ENCODE measurements around the gene RAC3. TPM values are rescaled to one million over a fixed set of nuclear protein-coding genes. Genes with fewer than 3 reads are reported as not detected.

RAC3 gene
- total RNA-seq, 4 donors from 2014 or later = 11.8 to 23.8 (median 14.4) TPM

DNA sequence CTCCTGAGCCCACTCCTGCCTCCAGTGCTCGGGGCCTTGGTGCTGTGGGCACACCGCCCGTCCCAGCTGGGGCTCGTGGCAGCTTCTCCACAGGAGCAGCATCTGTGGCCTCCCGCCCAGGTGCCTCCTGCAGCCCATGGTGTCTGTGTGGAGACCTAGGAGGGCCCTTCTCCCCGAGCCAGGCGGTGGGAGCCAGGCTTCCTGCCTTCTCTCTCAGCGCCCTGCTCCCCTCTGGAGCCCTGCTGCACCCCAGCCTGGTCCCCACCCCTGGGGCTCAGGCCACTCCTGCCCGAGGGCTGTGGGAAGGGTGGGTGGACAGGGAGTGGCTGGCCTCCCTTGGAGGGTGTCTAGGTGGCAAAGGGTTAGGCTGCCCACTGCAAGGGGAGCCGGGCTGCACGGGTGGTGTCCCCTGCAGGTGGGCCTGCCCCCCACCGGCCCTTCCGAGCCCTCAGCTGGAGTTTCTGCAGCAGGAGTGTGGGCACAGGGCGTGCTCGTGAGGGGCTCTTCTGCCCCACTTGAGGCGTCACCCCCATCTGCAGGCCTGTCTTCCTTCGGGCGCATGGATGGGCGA lies 19.8 kb upstream of the RAC3 start:
- Histone ChIP-seq H3K36me3 (no peaks in the 10 kb centered on the region), H3K27ac (no peak overlapping the region), H3K9me3 (no peaks in the 10 kb centered on the region), H3K4me1 (no peaks in the 10 kb centered on the region), H3K27me3 (no peaks in the 10 kb centered on the region), H3K4me3 (replicated peaks in 1 of 3) (no peak overlapping the region)
- intact Hi-C loops (cut with DNase I) = no loop called here
- WGBS, 2 donors = 97% methylated on average over 11 to 13 of the region's 19 CpGs
- DNase-seq = no peak
- TF ChIP-seq POLR2A (IDR thresholded peaks at IDR 0.05) = no peak
- TF ChIP-seq, protein P1, sequence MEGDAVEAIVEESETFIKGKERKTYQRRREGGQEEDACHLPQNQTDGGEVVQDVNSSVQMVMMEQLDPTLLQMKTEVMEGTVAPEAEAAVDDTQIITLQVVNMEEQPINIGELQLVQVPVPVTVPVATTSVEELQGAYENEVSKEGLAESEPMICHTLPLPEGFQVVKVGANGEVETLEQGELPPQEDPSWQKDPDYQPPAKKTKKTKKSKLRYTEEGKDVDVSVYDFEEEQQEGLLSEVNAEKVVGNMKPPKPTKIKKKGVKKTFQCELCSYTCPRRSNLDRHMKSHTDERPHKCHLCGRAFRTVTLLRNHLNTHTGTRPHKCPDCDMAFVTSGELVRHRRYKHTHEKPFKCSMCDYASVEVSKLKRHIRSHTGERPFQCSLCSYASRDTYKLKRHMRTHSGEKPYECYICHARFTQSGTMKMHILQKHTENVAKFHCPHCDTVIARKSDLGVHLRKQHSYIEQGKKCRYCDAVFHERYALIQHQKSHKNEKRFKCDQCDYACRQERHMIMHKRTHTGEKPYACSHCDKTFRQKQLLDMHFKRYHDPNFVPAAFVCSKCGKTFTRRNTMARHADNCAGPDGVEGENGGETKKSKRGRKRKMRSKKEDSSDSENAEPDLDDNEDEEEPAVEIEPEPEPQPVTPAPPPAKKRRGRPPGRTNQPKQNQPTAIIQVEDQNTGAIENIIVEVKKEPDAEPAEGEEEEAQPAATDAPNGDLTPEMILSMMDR (IDR thresholded peaks at IDR 0.05) = no peak

DNA sequence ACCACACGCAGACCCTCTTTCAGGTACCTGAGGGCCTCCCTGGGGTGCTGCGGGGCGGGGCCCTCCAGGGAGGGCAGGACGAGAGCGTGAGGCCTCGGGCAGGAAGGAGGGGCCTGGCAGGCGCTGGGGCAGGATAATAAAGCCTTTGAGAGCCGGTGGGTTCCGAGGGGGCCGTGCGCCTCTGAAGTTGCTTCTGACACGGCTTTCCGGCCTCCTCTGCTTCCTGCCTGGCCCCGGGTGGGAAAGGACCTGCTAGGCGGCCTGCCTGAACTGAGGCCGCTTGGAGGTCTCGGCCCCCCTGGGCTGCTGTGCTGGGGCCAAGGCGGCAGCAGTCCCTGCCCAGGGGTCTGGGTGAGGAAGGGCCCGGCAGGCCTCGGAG lies 19.2 kb upstream of the RAC3 start:
- no peak overlapping the region for H3K27ac ChIP-seq
- no peaks in the 10 kb centered on the region for H3K9me3 ChIP-seq
- no peak for DNase-seq
- H3K27me3 ChIP-seq = no peaks in the 10 kb centered on the region
- H3K36me3 ChIP-seq = no peaks in the 10 kb centered on the region
- H3K4me3 ChIP-seq (replicated peaks in 1 of 3) = no peak overlapping the region
- H3K4me1 ChIP-seq = no peaks in the 10 kb centered on the region
- intact Hi-C loops (cut with DNase I) = no loop called here
- WGBS, 2 donors = 84% methylated on average over 9 of the region's 20 CpGs; no CpG with 5 or more reads in 1 of the 2 donors
- TF ChIP-seq POLR2A (IDR thresholded peaks at IDR 0.05) = no peak
- TF ChIP-seq, protein P1 (IDR thresholded peaks at IDR 0.05) = no peak

DNA sequence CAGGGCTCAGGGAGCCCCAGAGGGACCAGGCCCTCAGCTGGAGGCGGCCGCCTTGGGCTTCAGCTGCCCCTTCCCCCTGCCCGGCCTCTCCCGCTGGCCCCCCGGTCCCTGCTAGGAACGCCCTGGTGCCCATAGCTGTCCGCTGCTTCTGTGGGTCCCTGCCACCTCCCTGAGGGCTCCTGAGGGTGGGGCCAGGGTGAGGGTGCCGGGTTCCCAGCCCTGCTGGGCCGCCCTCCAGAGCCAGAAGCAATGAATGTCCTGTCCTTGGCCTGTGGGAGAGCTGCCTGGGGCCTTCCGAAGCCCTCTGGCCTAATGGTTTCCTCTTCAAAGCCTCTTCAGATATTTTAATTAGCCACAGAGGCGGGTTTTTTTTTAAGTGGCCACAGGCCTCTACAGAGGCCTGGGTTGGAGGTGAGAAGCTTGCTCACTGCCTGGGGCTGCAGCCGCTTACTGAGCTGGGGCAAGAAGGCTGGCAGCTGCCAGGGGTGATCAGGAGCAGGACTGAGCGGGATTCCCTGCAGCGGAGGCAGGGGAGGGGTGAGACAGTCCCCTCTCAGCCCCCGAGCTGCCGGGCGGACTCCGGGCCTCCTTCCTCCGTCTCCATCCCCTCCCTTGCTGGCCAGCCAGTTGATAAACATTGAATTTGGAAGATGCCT lies 18.7 kb upstream of the RAC3 start:
- no peak overlapping the region for H3K27ac ChIP-seq

DNA sequence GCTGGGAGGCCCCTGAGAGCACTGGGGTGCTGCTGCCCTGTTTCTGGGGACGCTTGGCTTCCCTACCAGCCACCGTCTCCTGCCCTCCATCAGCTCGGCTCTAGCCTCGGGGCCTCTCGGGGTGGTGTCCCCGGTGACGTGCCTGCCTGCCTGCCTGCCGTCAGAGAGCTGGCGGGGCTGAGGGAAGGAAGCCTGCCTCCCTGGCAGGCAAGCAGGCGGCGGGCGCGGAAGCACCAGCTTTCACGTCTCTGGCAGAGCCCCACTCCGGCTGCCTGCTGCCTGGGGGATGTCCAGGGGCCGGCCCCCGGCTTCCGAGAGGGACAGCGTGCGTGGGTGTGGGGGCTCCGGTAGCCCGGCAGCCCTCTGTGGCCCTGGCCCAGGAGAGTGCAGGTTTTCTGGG lies 18.1 kb upstream of the RAC3 start:
- 77 to 80% methylated on average over 13 to 14 of the region's 22 CpGs for WGBS, 2 donors
- TF ChIP-seq, protein P1 (IDR thresholded peaks at IDR 0.05) = no peak
- no peak for TF ChIP-seq POLR2A (IDR thresholded peaks at IDR 0.05)
- no peaks in the 10 kb centered on the region for H3K36me3 ChIP-seq
- H3K27ac ChIP-seq = no peak overlapping the region
- no peak overlapping the region for H3K4me3 ChIP-seq (replicated peaks in 1 of 3)
- no peaks in the 10 kb centered on the region for H3K27me3 ChIP-seq
- intact Hi-C loops (cut with DNase I) = no loop called here
- no peaks in the 10 kb centered on the region for H3K4me1 ChIP-seq
- no peak for DNase-seq
- H3K9me3 ChIP-seq = no peaks in the 10 kb centered on the region

More for the DNA sequence above, 18.7 kb upstream of the RAC3 start:
- Histone ChIP-seq H3K4me1 (no peaks in the 10 kb centered on the region), H3K36me3 (no peaks in the 10 kb centered on the region), H3K27me3 (no peaks in the 10 kb centered on the region), H3K4me3 (replicated peaks in 1 of 3) (no peak overlapping the region), H3K9me3 (no peaks in the 10 kb centered on the region)
- DNase-seq = no peak
- no peak for TF ChIP-seq POLR2A (IDR thresholded peaks at IDR 0.05)
- 86 to 88% methylated on average over 6 to 10 of the region's 19 CpGs for WGBS, 2 donors
- intact Hi-C loops (cut with DNase I) = no loop called here

DNA sequence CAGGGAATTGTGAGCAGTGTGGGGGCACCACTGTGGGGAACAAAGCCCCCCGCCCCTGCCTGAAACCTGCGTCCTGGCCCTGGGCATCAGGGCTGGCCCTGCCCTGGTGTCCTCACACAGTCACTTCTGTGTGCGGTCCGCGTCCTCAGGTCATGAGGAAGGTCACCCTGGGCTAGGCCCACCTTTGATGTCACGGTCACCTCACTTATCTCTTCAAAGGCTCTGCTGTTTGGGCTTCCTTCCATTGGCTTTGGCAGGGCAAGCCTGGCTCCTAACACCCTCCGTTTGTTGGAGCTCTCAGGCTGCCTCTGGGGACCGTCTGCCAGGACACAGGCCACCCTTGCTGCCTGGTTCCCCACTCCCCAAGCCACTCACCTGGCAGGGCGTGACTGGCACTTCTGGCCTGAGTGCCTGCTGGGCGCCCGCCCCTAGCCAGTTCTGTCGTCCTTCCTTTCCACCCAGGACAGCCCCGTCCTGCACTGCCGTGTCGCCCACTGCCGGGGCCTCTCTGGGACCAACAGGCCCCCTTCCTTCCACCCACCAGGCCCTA lies 17.6 kb upstream of the RAC3 start:
- Histone ChIP-seq H3K4me1 (no peaks in the 10 kb centered on the region), H3K27me3 (no peaks in the 10 kb centered on the region), H3K36me3 (no peaks in the 10 kb centered on the region), H3K9me3 (no peaks in the 10 kb centered on the region), H3K27ac (no peak overlapping the region), H3K4me3 (replicated peaks in 1 of 3) (no peak overlapping the region)
- intact Hi-C loops (cut with DNase I) = no loop called here
- WGBS, 2 donors = 87 to 89% methylated on average over 14 to 15 of the region's 16 CpGs
- peak in 1 of 2 donors; percentile 41 for DNase-seq
- TF ChIP-seq, protein P1 (IDR thresholded peaks at IDR 0.05) = no peak
- no peak for TF ChIP-seq POLR2A (IDR thresholded peaks at IDR 0.05)
